Embryonic facial prominence (tissue), 1 donor: ENCODE measurements around the gene BID.

Experiments used
- DNase-seq: peaks from one replicate; pipeline ENCODE4 v3.0.0-alpha.2; 2016; ENCODE audit errors: extremely low spot score

The BID gene

GRCh38 chr22:17774206-17774925 is at the start of gene BID:
Gene BID (minus strand): TSS chr22:17774469. CDS start chr22:17750116, 24,353 bp downstream.
- DNase-seq, result no peak

- DNase-seq, result no peak
Measured at GRCh38 chr22:17823964-17824363, 49.7 kb upstream of the BID start.

- no peak for DNase-seq
Measured at GRCh38 chr22:17823226-17823625, 49.0 kb upstream of the BID start.

GRCh38 chr22:17822087-17822486 is 47.8 kb upstream of the BID start:
- DNase-seq, result no peak

- no peak for DNase-seq
Measured at GRCh38 chr22:17820879-17821439, 46.7 kb upstream of the BID start.

- no peak for DNase-seq
Measured at GRCh38 chr22:17818649-17819048, 44.4 kb upstream of the BID start.

- no peak for DNase-seq
Measured at GRCh38 chr22:17818180-17818579, 43.9 kb upstream of the BID start.

- DNase-seq, result no peak
Measured at GRCh38 chr22:17817511-17818065, 43.3 kb upstream of the BID start.

GRCh38 chr22:17817079-17817478 is 42.8 kb upstream of the BID start:
- no peak for DNase-seq

- no peak for DNase-seq
Measured at GRCh38 chr22:17816649-17817048, 42.4 kb upstream of the BID start.

- no peak for DNase-seq
Measured at GRCh38 chr22:17815703-17816254, 41.5 kb upstream of the BID start.

GRCh38 chr22:17814830-17815229 is 40.6 kb upstream of the BID start:
- no peak for DNase-seq

GRCh38 chr22:17814084-17814483 is 39.8 kb upstream of the BID start:
- DNase-seq, result no peak

- no peak for DNase-seq
Measured at GRCh38 chr22:17811119-17811518, 36.9 kb upstream of the BID start.

GRCh38 chr22:17810570-17811116 is 36.4 kb upstream of the BID start:
- DNase-seq, result no peak

GRCh38 chr22:17808693-17809403 is 34.6 kb upstream of the BID start:
- no peak for DNase-seq

- no peak for DNase-seq
Measured at GRCh38 chr22:17807578-17808410, 33.5 kb upstream of the BID start.

- no peak for DNase-seq
Measured at GRCh38 chr22:17807086-17807485, 32.8 kb upstream of the BID start.

- no peak for DNase-seq
Measured at GRCh38 chr22:17806437-17806836, 32.2 kb upstream of the BID start.

- no peak for DNase-seq
Measured at GRCh38 chr22:17804331-17805080, 30.2 kb upstream of the BID start.
